Peyer's patch (tissue), 4 donors: Measurements from ENCODE around the gene DTX4.

ENCODE experiments used
- CTCF ChIP-seq, 6 experiments: fragments of 450-650 bp in 4 of 6; fragments of 200-600 bp in 2 of 6; sonication (generic) in 1 of 6; IDR thresholded peaks; one replicate each; pipeline ENCODE4 v1.5.1; 2017 to 2019; ENCODE audit warnings: antibody characterized with exemption in 6 of 6, mild to moderate bottlenecking in 3 of 6, moderate library complexity in 1 of 6
- POLR2A ChIP-seq, 2 donors: fragments of 450-650 bp; IDR thresholded peaks; one replicate each; pipeline ENCODE4 v1.5.1; 2017; ENCODE audit warnings: antibody characterized with exemption in 2 of 2, mild to moderate bottlenecking in 2 of 2, moderate library complexity in 2 of 2

GRCh38 chr11:59187587-59187986, 15.7 kb downstream of the DTX4 start:
- TF ChIP-seq CTCF (IDR thresholded peaks at IDR 0.05) (no peak), POLR2A (IDR thresholded peaks at IDR 0.05) (no peak)
